ENCODE measurements around the gene ZGLP1.

DNA sequence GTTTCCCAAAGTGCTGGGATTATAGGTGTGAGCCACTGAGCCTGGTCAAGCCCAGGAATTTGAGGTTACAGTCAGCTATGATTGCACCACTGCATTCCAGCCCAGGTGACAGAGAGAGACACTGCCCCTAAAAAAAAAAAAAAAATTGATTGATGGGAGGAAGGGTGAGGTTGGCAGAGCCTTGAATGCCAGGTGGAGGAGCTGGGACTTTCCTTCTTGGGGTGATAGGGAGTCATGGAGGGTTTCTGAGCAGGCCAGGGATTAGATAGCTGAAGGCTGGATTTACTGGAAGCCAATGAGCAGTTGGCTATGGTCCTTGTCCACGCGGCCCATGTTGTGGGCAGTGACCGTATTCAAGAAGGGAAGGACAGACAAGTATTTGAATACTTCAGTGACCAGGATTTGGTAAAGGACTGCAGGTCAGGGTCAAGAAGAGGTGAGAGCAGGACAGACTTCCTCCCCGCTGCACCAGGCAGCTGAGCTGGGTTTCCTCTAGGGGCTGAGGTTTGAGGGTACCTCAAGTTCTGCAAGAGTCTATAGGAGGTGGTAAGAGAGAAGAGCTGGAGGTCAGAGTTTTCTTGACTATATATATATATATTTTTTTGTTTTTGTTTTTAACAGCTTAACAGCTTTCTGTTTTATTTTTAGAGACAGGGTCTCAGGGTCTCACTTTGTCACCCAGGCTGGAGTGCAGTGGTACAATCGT, 29.7 kb downstream of the ZGLP1 start:
- TF ChIP-seq ZNF274 (IDR thresholded peaks at IDR 0.05; ENCODE audit: low read depth, low read length) = no peak
- no peak for TF ChIP-seq YY1 (IDR thresholded peaks at IDR 0.05; ENCODE audit: insufficient read depth, insufficient read length)
- no peak for TF ChIP-seq SUZ12 (IDR thresholded peaks at IDR 0.05; ENCODE audit: extremely low read depth, insufficient read depth, insufficient read length)

Data from NT2/D1 (cell line).